HG02885 (cell line): ENCODE results near the gene SIN3B.

ENCODE experiments used
- ATAC-seq: cut with Tn5 transposase; IDR thresholded peaks from one replicate; pipeline ENCODE4 v1.9.1; 2021; ENCODE audit warnings: mild to moderate bottlenecking; ENCODE audit not compliant: unreplicated experiment, poor library complexity

The SIN3B gene

GRCh38 chr19:16822648-16823047, 6.5 kb upstream of the SIN3B start:
- no peak for ATAC-seq

- no peak for ATAC-seq
Observed at GRCh38 chr19:16824658-16825311, 4.4 kb upstream of the SIN3B start.

- no peak for ATAC-seq
Observed at GRCh38 chr19:16825312-16826052, 3.7 kb upstream of the SIN3B start.

GRCh38 chr19:16829822-16830289, 658 bp downstream of the SIN3B start:
- ATAC-seq: no peak

GRCh38 chr19:16830679-16831078, 1.5 kb downstream of the SIN3B start:
- ATAC-seq: no peak

GRCh38 chr19:16831531-16831930, 2.3 kb downstream of the SIN3B start:
- no peak for ATAC-seq

GRCh38 chr19:16834747-16835146, 5.5 kb downstream of the SIN3B start:
- ATAC-seq: no peak

GRCh38 chr19:16836115-16837034, 7.2 kb downstream of the SIN3B start:
- no peak for ATAC-seq

GRCh38 chr19:16837035-16837362, 7.8 kb downstream of the SIN3B start:
- no peak for ATAC-seq

- no peak for ATAC-seq
Observed at GRCh38 chr19:16841391-16841926, 12.3 kb downstream of the SIN3B start.

- ATAC-seq: no peak
Observed at GRCh38 chr19:16846901-16847300, 17.7 kb downstream of the SIN3B start.

GRCh38 chr19:16847430-16847829, 18.2 kb downstream of the SIN3B start:
- no peak for ATAC-seq

GRCh38 chr19:16849168-16849567, 20.0 kb downstream of the SIN3B start:
- no peak for ATAC-seq

GRCh38 chr19:16850133-16850532, 20.9 kb downstream of the SIN3B start:
- no peak for ATAC-seq

GRCh38 chr19:16851031-16851712, 22.0 kb downstream of the SIN3B start:
- ATAC-seq: no peak

GRCh38 chr19:16853066-16853465, 23.9 kb downstream of the SIN3B start:
- no peak for ATAC-seq

GRCh38 chr19:16856091-16856490, 26.9 kb downstream of the SIN3B start:
- no peak for ATAC-seq

GRCh38 chr19:16859626-16860025, 30.4 kb downstream of the SIN3B start:
- ATAC-seq: no peak

GRCh38 chr19:16860118-16860517, 30.9 kb downstream of the SIN3B start:
- ATAC-seq: no peak

GRCh38 chr19:16861011-16861410, 31.8 kb downstream of the SIN3B start:
- no peak for ATAC-seq
